HL-60 (cell line): ENCODE data around the gene ERC2.

Experiments used
- GABPA ChIP-seq: IDR thresholded peaks from 2 replicates; pipeline ENCODE4 v1.6.1; 2012; ENCODE audit warnings: low read depth
- POLR2AphosphoS5 ChIP-seq: IDR thresholded peaks from 2 replicates; pipeline ENCODE4 v1.6.1; 2012; ENCODE audit warnings: low read depth
- SPI1 ChIP-seq: IDR thresholded peaks from 2 replicates; pipeline ENCODE4 v1.6.1; 2012; ENCODE audit warnings: low read depth, mild to moderate bottlenecking, borderline replicate concordance
- TF ChIP-seq, protein P1 (sequence below): IDR thresholded peaks from one replicate; pipeline ENCODE4 v1.5.1; 2011; ENCODE audit warnings: low read length, control low read depth, inconsistent platforms; ENCODE audit not compliant: insufficient read depth
- TF ChIP-seq, protein P2 (sequence below): IDR thresholded peaks from 2 replicates; pipeline ENCODE4 v1.6.1; 2012; ENCODE audit warnings: low read depth; ENCODE audit not compliant: insufficient replicate concordance

DNA sequence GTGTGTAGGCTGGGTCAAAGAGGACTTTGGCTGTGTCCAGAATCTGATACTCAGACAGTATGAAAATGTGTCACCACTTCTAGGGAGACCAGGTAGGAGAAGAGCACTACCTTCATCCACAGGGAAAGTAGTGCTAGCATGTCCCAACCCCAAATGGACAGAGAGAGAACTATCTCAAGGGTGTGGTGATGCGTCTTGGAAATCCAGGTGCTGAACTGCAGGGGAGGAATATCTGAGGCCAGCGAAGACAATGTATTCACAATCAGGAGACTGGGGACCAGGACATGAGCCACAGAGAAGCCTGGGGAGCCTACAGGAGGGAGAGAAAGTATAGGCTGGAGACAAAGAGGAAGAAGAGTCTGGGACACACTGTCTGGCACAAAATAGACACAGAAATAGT, 829.1 kb downstream of the ERC2 start:
- TF ChIP-seq, protein P1, sequence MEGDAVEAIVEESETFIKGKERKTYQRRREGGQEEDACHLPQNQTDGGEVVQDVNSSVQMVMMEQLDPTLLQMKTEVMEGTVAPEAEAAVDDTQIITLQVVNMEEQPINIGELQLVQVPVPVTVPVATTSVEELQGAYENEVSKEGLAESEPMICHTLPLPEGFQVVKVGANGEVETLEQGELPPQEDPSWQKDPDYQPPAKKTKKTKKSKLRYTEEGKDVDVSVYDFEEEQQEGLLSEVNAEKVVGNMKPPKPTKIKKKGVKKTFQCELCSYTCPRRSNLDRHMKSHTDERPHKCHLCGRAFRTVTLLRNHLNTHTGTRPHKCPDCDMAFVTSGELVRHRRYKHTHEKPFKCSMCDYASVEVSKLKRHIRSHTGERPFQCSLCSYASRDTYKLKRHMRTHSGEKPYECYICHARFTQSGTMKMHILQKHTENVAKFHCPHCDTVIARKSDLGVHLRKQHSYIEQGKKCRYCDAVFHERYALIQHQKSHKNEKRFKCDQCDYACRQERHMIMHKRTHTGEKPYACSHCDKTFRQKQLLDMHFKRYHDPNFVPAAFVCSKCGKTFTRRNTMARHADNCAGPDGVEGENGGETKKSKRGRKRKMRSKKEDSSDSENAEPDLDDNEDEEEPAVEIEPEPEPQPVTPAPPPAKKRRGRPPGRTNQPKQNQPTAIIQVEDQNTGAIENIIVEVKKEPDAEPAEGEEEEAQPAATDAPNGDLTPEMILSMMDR = no peak
- TF ChIP-seq POLR2AphosphoS5 = no peak
- TF ChIP-seq, protein P2, sequence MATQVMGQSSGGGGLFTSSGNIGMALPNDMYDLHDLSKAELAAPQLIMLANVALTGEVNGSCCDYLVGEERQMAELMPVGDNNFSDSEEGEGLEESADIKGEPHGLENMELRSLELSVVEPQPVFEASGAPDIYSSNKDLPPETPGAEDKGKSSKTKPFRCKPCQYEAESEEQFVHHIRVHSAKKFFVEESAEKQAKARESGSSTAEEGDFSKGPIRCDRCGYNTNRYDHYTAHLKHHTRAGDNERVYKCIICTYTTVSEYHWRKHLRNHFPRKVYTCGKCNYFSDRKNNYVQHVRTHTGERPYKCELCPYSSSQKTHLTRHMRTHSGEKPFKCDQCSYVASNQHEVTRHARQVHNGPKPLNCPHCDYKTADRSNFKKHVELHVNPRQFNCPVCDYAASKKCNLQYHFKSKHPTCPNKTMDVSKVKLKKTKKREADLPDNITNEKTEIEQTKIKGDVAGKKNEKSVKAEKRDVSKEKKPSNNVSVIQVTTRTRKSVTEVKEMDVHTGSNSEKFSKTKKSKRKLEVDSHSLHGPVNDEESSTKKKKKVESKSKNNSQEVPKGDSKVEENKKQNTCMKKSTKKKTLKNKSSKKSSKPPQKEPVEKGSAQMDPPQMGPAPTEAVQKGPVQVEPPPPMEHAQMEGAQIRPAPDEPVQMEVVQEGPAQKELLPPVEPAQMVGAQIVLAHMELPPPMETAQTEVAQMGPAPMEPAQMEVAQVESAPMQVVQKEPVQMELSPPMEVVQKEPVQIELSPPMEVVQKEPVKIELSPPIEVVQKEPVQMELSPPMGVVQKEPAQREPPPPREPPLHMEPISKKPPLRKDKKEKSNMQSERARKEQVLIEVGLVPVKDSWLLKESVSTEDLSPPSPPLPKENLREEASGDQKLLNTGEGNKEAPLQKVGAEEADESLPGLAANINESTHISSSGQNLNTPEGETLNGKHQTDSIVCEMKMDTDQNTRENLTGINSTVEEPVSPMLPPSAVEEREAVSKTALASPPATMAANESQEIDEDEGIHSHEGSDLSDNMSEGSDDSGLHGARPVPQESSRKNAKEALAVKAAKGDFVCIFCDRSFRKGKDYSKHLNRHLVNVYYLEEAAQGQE = peak; percentile 61
- no peak for TF ChIP-seq GABPA
- no peak for TF ChIP-seq SPI1
